Measurements from ENCODE around the gene KCNK4. TPM values are rescaled to one million over a fixed set of nuclear protein-coding genes. Genes with fewer than 3 reads are reported as not detected.

KCNK4 gene
- total RNA-seq, 4 donors from 2014 or later: not detected

- DNase-seq (ENCODE audit: low spot score): no peak
- no peak for ATAC-seq (ENCODE audit: low FRiP score)
- TF ChIP-seq, protein P1, sequence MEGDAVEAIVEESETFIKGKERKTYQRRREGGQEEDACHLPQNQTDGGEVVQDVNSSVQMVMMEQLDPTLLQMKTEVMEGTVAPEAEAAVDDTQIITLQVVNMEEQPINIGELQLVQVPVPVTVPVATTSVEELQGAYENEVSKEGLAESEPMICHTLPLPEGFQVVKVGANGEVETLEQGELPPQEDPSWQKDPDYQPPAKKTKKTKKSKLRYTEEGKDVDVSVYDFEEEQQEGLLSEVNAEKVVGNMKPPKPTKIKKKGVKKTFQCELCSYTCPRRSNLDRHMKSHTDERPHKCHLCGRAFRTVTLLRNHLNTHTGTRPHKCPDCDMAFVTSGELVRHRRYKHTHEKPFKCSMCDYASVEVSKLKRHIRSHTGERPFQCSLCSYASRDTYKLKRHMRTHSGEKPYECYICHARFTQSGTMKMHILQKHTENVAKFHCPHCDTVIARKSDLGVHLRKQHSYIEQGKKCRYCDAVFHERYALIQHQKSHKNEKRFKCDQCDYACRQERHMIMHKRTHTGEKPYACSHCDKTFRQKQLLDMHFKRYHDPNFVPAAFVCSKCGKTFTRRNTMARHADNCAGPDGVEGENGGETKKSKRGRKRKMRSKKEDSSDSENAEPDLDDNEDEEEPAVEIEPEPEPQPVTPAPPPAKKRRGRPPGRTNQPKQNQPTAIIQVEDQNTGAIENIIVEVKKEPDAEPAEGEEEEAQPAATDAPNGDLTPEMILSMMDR (IDR thresholded peaks at IDR 0.05): no peak
Measured at GRCh38 chr11:64259533-64260067, 31.5 kb upstream of the KCNK4 start.

GRCh38 chr11:64260147-64260708 lies 30.9 kb upstream of the KCNK4 start:
- no peak for ATAC-seq (ENCODE audit: low FRiP score)
- DNase-seq (ENCODE audit: low spot score): no peak
- TF ChIP-seq, protein P1 (IDR thresholded peaks at IDR 0.05): no peak

DNA sequence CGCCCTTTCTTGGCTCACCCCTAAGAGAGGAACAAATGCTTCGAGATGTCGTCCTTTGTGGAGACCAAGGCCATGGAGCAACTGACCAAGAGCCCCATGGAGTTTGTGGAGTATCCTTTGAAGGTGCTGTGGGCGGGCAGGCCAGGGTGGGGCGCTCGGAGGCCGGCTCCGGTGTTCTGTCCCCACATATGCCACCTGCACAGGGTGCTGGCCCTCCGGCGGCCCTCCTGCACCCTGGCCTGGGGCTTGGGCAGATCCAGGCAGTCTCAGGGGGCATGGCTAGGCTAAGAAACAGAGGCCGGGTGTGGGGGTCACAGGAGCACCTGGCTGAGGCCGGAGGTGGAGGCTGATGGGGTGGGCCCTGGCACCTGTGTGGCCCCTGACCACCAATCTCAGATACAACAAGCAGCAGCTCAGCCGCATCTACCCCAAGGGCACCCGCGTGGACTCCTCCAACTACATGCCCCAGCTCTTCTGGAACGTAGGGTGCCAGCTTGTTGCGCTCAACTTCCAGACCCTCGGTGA lies 29.5 kb upstream of the KCNK4 start:
- TF ChIP-seq, protein P1 (IDR thresholded peaks at IDR 0.05): no peak
- DNase-seq (ENCODE audit: low spot score) (no peak), ATAC-seq (ENCODE audit: low FRiP score) (no peak)

DNA sequence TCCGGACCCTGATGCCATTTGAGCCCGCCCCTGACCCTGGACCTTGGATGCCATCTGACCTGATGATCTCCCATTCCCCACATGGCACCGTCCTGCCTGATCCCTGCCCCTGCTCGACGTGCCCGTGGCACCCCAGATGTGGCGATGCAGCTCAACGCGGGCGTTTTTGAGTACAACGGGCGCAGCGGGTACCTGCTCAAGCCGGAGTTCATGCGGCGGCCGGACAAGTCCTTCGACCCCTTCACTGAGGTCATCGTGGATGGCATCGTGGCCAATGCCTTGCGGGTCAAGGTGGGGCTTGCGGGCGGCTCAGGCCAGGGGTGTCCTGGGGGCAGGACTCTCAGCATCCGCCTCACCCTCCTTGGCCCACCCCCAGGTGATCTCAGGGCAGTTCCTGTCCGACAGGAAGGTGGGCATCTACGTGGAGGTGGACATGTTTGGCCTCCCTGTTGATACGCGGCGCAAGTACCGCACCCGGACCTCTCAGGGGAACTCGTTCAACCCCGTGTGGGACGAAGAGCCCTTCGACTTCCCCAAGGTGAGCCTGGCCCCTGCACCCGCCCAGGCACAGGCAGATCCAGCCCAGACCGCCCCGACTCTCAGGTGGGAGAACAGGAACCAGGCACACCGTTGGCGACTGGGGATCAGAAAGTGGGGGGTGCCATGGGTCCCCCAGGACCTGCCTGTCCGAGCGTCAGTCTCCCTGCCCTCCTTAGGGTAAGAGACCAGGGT lies 28.7 kb upstream of the KCNK4 start:
- no peak for ATAC-seq (ENCODE audit: low FRiP score)
- DNase-seq (ENCODE audit: low spot score): no peak
- TF ChIP-seq, protein P1 (IDR thresholded peaks at IDR 0.05): no peak

DNA sequence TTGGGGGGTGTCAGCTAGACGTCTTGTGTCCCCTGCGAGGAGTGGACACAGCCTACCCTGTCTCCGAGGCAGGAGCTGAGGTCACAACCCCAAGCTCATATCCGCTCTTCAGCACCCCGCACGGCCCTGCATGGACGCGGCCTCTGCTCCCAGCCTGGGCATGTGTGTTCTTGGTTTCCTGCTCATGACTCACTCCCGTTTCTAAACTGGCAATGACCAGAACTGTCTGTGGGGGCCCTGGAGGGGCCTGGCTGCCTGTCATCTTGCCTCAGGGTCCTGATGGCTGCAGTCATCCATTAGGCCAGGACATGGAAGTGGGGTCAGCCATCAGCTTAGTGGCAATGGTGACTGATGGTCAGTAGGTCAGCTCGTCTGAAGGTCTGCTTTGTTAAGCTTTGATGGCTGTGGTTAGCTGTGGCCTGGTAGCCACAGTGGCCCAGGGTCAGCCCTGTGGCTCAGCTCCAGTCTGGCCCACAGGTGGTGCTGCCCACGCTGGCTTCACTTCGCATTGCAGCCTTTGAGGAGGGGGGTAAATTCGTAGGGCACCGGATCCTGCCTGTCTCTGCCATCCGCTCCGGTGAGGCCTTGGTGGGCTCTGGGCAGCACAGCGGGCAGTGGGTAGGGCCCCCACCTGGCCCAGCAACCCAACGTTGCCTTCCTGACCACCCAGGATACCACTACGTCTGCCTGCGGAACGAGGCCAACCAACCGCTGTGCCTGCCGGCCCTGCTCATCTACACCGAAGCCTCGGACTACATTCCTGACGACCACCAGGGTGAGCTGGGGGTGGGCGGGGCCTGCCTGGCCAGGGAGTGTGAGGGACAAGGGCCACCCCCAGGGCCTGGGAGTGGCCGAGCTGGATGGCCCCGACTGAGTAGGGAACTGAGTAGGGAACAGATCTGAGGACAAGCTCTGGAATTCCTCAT lies 27.8 kb upstream of the KCNK4 start:
- DNase-seq (ENCODE audit: low spot score): no peak
- TF ChIP-seq, protein P1 (IDR thresholded peaks at IDR 0.05): no peak
- no peak for ATAC-seq (ENCODE audit: low FRiP score)

DNA sequence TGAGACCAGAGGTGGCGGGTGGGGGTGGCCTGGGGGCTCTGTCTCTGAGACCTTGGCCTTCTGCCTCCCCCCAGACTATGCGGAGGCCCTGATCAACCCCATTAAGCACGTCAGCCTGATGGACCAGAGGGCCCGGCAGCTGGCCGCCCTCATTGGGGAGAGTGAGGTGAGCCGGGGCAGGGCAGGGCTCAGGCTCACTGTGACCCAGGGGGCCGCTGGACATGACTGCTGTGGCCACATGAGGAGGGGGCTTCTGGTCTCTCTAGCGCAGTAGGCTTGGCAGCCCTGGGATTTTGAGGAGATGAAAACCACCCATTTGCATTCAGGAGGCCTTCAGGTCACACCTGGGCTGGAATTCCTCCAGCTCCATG lies 27.2 kb upstream of the KCNK4 start:
- TF ChIP-seq, protein P1 (IDR thresholded peaks at IDR 0.05): no peak
- ATAC-seq (ENCODE audit: low FRiP score) (no peak), DNase-seq (ENCODE audit: low spot score) (no peak)
